Activated naive CD4-positive, alpha-beta T cell treated with anti-CD3 and anti-CD28 coated beads, Interleukin-2, amount 10 ng/mL, durations not matched to agents 7 days and 5 days (primary cell): Measurements from ENCODE around the gene FECH.

Experiments
- CTCF ChIA-PET: fragments of 350-600 bp; sonication (Branson Sonifier 250); formaldehyde crosslinking; loops from one replicate; lab custom pipeline; 2021; ENCODE audit warnings: antibody characterized with exemption; lab: Charles Lee
- DNase-seq: peaks from one replicate; pipeline ENCODE4 v3.0.0-alpha.2; 2020
- H3K27ac Mint-ChIP-seq: one replicate; pipeline ENCODE4 v1.8.0; 2021; ENCODE audit warnings: mild to moderate bottlenecking, moderate library complexity, mixed read lengths
- H3K27me3 Mint-ChIP-seq: one replicate; pipeline ENCODE4 v1.8.0; 2021; ENCODE audit warnings: mild to moderate bottlenecking, mixed read lengths
- H3K36me3 Mint-ChIP-seq: one replicate; pipeline ENCODE4 v1.8.0; 2021; ENCODE audit warnings: mixed read lengths
- H3K4me1 Mint-ChIP-seq: one replicate; pipeline ENCODE4 v1.8.0; 2021; ENCODE audit warnings: mixed read lengths
- H3K4me3 Mint-ChIP-seq: one replicate; pipeline ENCODE4 v1.8.0; 2021; ENCODE audit warnings: mild to moderate bottlenecking, moderate library complexity, mixed read lengths
- H3K9me3 Mint-ChIP-seq: one replicate; pipeline ENCODE4 v1.8.0; 2021; ENCODE audit warnings: mixed read lengths

The FECH gene

GRCh38 chr18:57561728-57562423 is 24.6 kb downstream of the FECH start:
- Mint-ChIP-seq H3K9me3 (no peaks in the 10 kb centered on the region), H3K27ac (no peak overlapping the region), H3K27me3 (no peaks in the 10 kb centered on the region), H3K36me3 (peaks cover 8% of the 10 kb centered on the region), H3K4me1 (no peaks in the 10 kb centered on the region), H3K4me3 (no peak overlapping the region)
- DNase-seq = no peak
- CTCF ChIA-PET = interaction anchor here (0.7 to 1.8 kb wide), 12 partner anchors 9 to 814 kb away, joined by 3 to 10 read pairs (median 4); no protein-coding TSS in a partner anchor

- DNase-seq = no peak
- Mint-ChIP-seq H3K4me1 (no peaks in the 10 kb centered on the region), H3K9me3 (no peaks in the 10 kb centered on the region), H3K4me3 (no peak overlapping the region), H3K27me3 (no peaks in the 10 kb centered on the region), H3K27ac (no peak overlapping the region), H3K36me3 (peaks cover 8% of the 10 kb centered on the region)
- CTCF ChIA-PET = interaction anchor here (0.8 to 2.1 kb wide), 9 partner anchors 9 to 773 kb away, joined by 3 to 10 read pairs (median 3); no protein-coding TSS in a partner anchor
Measured at GRCh38 chr18:57561261-57561660, 25.2 kb downstream of the FECH start.

GRCh38 chr18:57559314-57559713 is 27.2 kb downstream of the FECH start:
- Mint-ChIP-seq H3K27ac (no peak overlapping the region), H3K36me3 (peaks cover 8% of the 10 kb centered on the region), H3K4me1 (no peaks in the 10 kb centered on the region), H3K9me3 (no peaks in the 10 kb centered on the region), H3K4me3 (no peak overlapping the region), H3K27me3 (no peaks in the 10 kb centered on the region)
- CTCF ChIA-PET = interaction anchor here (0.6 to 2.1 kb wide), 2 partner anchors 11 to 539 kb away, joined by 3 to 7 read pairs; no protein-coding TSS in a partner anchor
- no peak for DNase-seq

- H3K9me3 Mint-ChIP-seq = no peaks in the 10 kb centered on the region
- H3K36me3 Mint-ChIP-seq = peaks cover 8% of the 10 kb centered on the region
- H3K4me3 Mint-ChIP-seq = no peak overlapping the region
- H3K4me1 Mint-ChIP-seq = no peaks in the 10 kb centered on the region
- no peak for DNase-seq
- CTCF ChIA-PET = no interaction called here
- no peak overlapping the region for H3K27ac Mint-ChIP-seq
- H3K27me3 Mint-ChIP-seq = no peaks in the 10 kb centered on the region
Measured at GRCh38 chr18:57555134-57555533, 31.4 kb downstream of the FECH start.

GRCh38 chr18:57550510-57550909 is 36.0 kb downstream of the FECH start:
- Mint-ChIP-seq H3K27me3 (no peaks in the 10 kb centered on the region), H3K9me3 (no peaks in the 10 kb centered on the region), H3K4me3 (no peak overlapping the region), H3K27ac (no peak overlapping the region), H3K36me3 (peaks cover 3% of the 10 kb centered on the region), H3K4me1 (peaks cover 4% of the 10 kb centered on the region)
- no peak for DNase-seq
- CTCF ChIA-PET = interaction anchor here (0.6 to 2.1 kb wide), 2 partner anchors 12 to 71 kb away, joined by 4 to 5 read pairs; no protein-coding TSS in a partner anchor

GRCh38 chr18:57547260-57547659 is 39.2 kb downstream of the FECH start:
- Mint-ChIP-seq H3K4me1 (peaks cover 11% of the 10 kb centered on the region), H3K4me3 (no peak overlapping the region), H3K27ac (no peak overlapping the region), H3K27me3 (no peaks in the 10 kb centered on the region), H3K9me3 (no peaks in the 10 kb centered on the region), H3K36me3 (no peaks in the 10 kb centered on the region)
- no peak for DNase-seq
- CTCF ChIA-PET = no interaction called here

GRCh38 chr18:57544936-57545660 is 41.4 kb downstream of the FECH start:
- Mint-ChIP-seq H3K27ac (no peak overlapping the region), H3K36me3 (no peaks in the 10 kb centered on the region), H3K9me3 (no peaks in the 10 kb centered on the region), H3K27me3 (no peaks in the 10 kb centered on the region), H3K4me3 (no peak overlapping the region), H3K4me1 (peaks cover 11% of the 10 kb centered on the region)
- no peak for DNase-seq
- CTCF ChIA-PET = interaction anchor here (0.8 to 1.3 kb wide), 2 partner anchors 13 to 16 kb away, joined by 3 read pairs; no protein-coding TSS in a partner anchor

- H3K9me3 Mint-ChIP-seq = no peaks in the 10 kb centered on the region
- H3K27ac Mint-ChIP-seq = no peak overlapping the region
- CTCF ChIA-PET = no interaction called here
- no peak overlapping the region for H3K4me3 Mint-ChIP-seq
- no peaks in the 10 kb centered on the region for H3K36me3 Mint-ChIP-seq
- no peaks in the 10 kb centered on the region for H3K27me3 Mint-ChIP-seq
- no peak for DNase-seq
- H3K4me1 Mint-ChIP-seq = peaks cover 11% of the 10 kb centered on the region
Measured at GRCh38 chr18:57543560-57543959, 42.9 kb downstream of the FECH start.

- H3K36me3 Mint-ChIP-seq = no peaks in the 10 kb centered on the region
- H3K27ac Mint-ChIP-seq = no peak overlapping the region
- H3K4me1 Mint-ChIP-seq = peaks cover 11% of the 10 kb centered on the region
- no peaks in the 10 kb centered on the region for H3K27me3 Mint-ChIP-seq
- no peak for DNase-seq
- CTCF ChIA-PET = no interaction called here
- H3K9me3 Mint-ChIP-seq = no peaks in the 10 kb centered on the region
- no peak overlapping the region for H3K4me3 Mint-ChIP-seq
Measured at GRCh38 chr18:57542812-57543427, 43.6 kb downstream of the FECH start.

GRCh38 chr18:57542126-57542525 is 44.4 kb downstream of the FECH start:
- CTCF ChIA-PET = no interaction called here
- no peak for DNase-seq
- Mint-ChIP-seq H3K27ac (no peak overlapping the region), H3K27me3 (no peaks in the 10 kb centered on the region), H3K4me3 (no peak overlapping the region), H3K4me1 (peaks cover 11% of the 10 kb centered on the region), H3K9me3 (no peaks in the 10 kb centered on the region), H3K36me3 (no peaks in the 10 kb centered on the region)

GRCh38 chr18:57539702-57540101 is 46.8 kb downstream of the FECH start:
- H3K27ac Mint-ChIP-seq = no peak overlapping the region
- H3K27me3 Mint-ChIP-seq = no peaks in the 10 kb centered on the region
- CTCF ChIA-PET = no interaction called here
- no peaks in the 10 kb centered on the region for H3K9me3 Mint-ChIP-seq
- no peak for DNase-seq
- H3K4me1 Mint-ChIP-seq = no peaks in the 10 kb centered on the region
- no peaks in the 10 kb centered on the region for H3K36me3 Mint-ChIP-seq
- no peak overlapping the region for H3K4me3 Mint-ChIP-seq

GRCh38 chr18:57538614-57539013 is 47.9 kb downstream of the FECH start:
- Mint-ChIP-seq H3K9me3 (no peaks in the 10 kb centered on the region), H3K27ac (no peak overlapping the region), H3K27me3 (no peaks in the 10 kb centered on the region), H3K4me1 (no peaks in the 10 kb centered on the region), H3K36me3 (no peaks in the 10 kb centered on the region), H3K4me3 (no peak overlapping the region)
- DNase-seq = no peak
- CTCF ChIA-PET = no interaction called here

- no peaks in the 10 kb centered on the region for H3K4me1 Mint-ChIP-seq
- no peak overlapping the region for H3K4me3 Mint-ChIP-seq
- no peaks in the 10 kb centered on the region for H3K36me3 Mint-ChIP-seq
- peaks cover 4% of the 10 kb centered on the region for H3K27me3 Mint-ChIP-seq
- no peak for DNase-seq
- H3K27ac Mint-ChIP-seq = no peak overlapping the region
- CTCF ChIA-PET = no interaction called here
- no peaks in the 10 kb centered on the region for H3K9me3 Mint-ChIP-seq
Measured at GRCh38 chr18:57534511-57534909, 52.0 kb downstream of the FECH start.

- Mint-ChIP-seq H3K36me3 (no peaks in the 10 kb centered on the region), H3K4me3 (no peak overlapping the region), H3K9me3 (no peaks in the 10 kb centered on the region), H3K4me1 (no peaks in the 10 kb centered on the region), H3K27ac (no peak overlapping the region), H3K27me3 (peaks cover 4% of the 10 kb centered on the region)
- CTCF ChIA-PET = no interaction called here
- no peak for DNase-seq
Measured at GRCh38 chr18:57533868-57534510, 52.5 kb downstream of the FECH start.
